Mesenchymal stem cell (in vitro differentiated cells and primary cell): ENCODE measurements around the gene ENPP3.
A peak's percentile ranks its signal among the peaks of the same experiment; 100 is the strongest.

Source experiments
- DNase-seq: peaks from one replicate; pipeline ENCODE4 v3.0.0-alpha.2; 2013
- H2AFZ ChIP-seq: one replicate; pipeline ENCODE4 v1.6.1; 2013; ENCODE audit warnings: low read depth, mild to moderate bottlenecking, control low read depth, inconsistent platforms, low read length, moderate library complexity
- H2AK5ac ChIP-seq: 2 replicates; pipeline ENCODE4 v1.6.1; 2013; ENCODE audit warnings: low read length, moderate library complexity, mild to moderate bottlenecking, inconsistent platforms; ENCODE audit not compliant: severe bottlenecking
- H2BK120ac ChIP-seq: one replicate; pipeline ENCODE4 v1.6.1; 2013; ENCODE audit warnings: low read depth, mild to moderate bottlenecking, inconsistent platforms, low read length, moderate library complexity
- H2BK12ac ChIP-seq, 2 experiments: one replicate each; pipeline ENCODE4 v1.6.1; 2013; ENCODE audit warnings: inconsistent platforms in 2 of 2, low read length in 2 of 2, mild to moderate bottlenecking in 2 of 2, moderate library complexity in 2 of 2, control low read depth in 1 of 2
- H2BK15ac ChIP-seq: one replicate; pipeline ENCODE4 v1.6.1; 2013; ENCODE audit warnings: mild to moderate bottlenecking, low read depth, inconsistent platforms; ENCODE audit not compliant: poor library complexity, severe bottlenecking
- H2BK5ac ChIP-seq: 2 replicates; pipeline ENCODE4 v1.6.1; 2013; ENCODE audit warnings: low read depth, mild to moderate bottlenecking, low read length, control low read depth, inconsistent platforms; ENCODE audit not compliant: poor library complexity, severe bottlenecking
- H3K14ac ChIP-seq, 2 experiments: one replicate each; pipeline ENCODE4 v1.6.1; 2013; ENCODE audit warnings: inconsistent platforms in 2 of 2, low read length in 2 of 2, control low read depth in 1 of 2, mild to moderate bottlenecking in 1 of 2, moderate library complexity in 1 of 2
- H3K18ac ChIP-seq, 2 experiments: one replicate each; pipeline ENCODE4 v1.6.1; 2013; ENCODE audit warnings: inconsistent platforms in 2 of 2, low read length in 2 of 2, control low read depth in 1 of 2, low read depth in 1 of 2, mild to moderate bottlenecking in 1 of 2
- H3K23ac ChIP-seq, 2 experiments: one replicate each; pipeline ENCODE4 v1.6.1; 2013; ENCODE audit warnings: inconsistent platforms in 2 of 2, low read length in 2 of 2, mild to moderate bottlenecking in 2 of 2, moderate library complexity in 2 of 2, control low read depth in 1 of 2
- H3K27ac ChIP-seq: 2 replicates; pipeline ENCODE4 v1.5.1; 2013; ENCODE audit warnings: mild to moderate bottlenecking, moderate library complexity, low read length, control low read depth, inconsistent platforms; ENCODE audit not compliant: poor library complexity, severe bottlenecking
- H3K27me3 ChIP-seq, 2 experiments: 2 replicates each; pipeline versions ENCODE4 v1.6.1 to v1.7.0; 2013; ENCODE audit warnings: low read length in 2 of 2, mild to moderate bottlenecking in 2 of 2, moderate library complexity in 2 of 2, control low read depth in 1 of 2, inconsistent platforms in 1 of 2; ENCODE audit not compliant: control insufficient read depth in 1 of 2, insufficient read depth in 1 of 2
- H3K36me3 ChIP-seq, 2 experiments: 2 replicates each; pipeline versions ENCODE4 v1.6.1 to v1.7.0; 2013; ENCODE audit warnings: low read length in 2 of 2, control low read depth in 1 of 2, inconsistent platforms in 1 of 2, low read depth in 1 of 2, mild to moderate bottlenecking in 1 of 2; ENCODE audit not compliant: insufficient read depth in 2 of 2, control insufficient read depth in 1 of 2
- H3K4ac ChIP-seq, 2 experiments: one replicate each; pipeline ENCODE4 v1.6.1; 2013; ENCODE audit warnings: inconsistent platforms in 2 of 2, low read length in 2 of 2, mild to moderate bottlenecking in 2 of 2, moderate library complexity in 2 of 2, control low read depth in 1 of 2, low read depth in 1 of 2
- H3K4me1 ChIP-seq: 2 replicates; pipeline ENCODE4 v1.6.1; 2013; ENCODE audit warnings: low read depth, low read length, control low read depth; ENCODE audit not compliant: control insufficient read depth, insufficient read depth
- H3K4me2 ChIP-seq: 2 replicates; pipeline ENCODE4 v1.6.1; 2013; ENCODE audit warnings: low read length, mild to moderate bottlenecking, inconsistent platforms; ENCODE audit not compliant: poor library complexity, severe bottlenecking
- H3K4me3 ChIP-seq, 2 experiments: 2 replicates each; pipeline versions ENCODE4 v1.5.1 to v1.7.0; 2013; ENCODE audit warnings: low read length in 2 of 2, mild to moderate bottlenecking in 2 of 2, control low read depth in 1 of 2, low read depth in 1 of 2; ENCODE audit not compliant: insufficient read depth in 1 of 2
- H3K79me1 ChIP-seq: replicated peaks from 2 replicates; pipeline ENCODE4 v1.6.1; 2013; ENCODE audit warnings: mild to moderate bottlenecking, control low read depth, low read length, inconsistent platforms; ENCODE audit not compliant: poor library complexity, severe bottlenecking
- H3K9ac ChIP-seq: 2 replicates; pipeline ENCODE4 v1.7.0; 2013; ENCODE audit warnings: mild to moderate bottlenecking, low read length, moderate library complexity
- H3K9me3 ChIP-seq: 2 replicates; pipeline ENCODE4 v1.7.0; 2013; ENCODE audit warnings: mild to moderate bottlenecking, low read length; ENCODE audit not compliant: control insufficient read depth
- H4K8ac ChIP-seq: one replicate; pipeline ENCODE4 v1.6.1; 2013; ENCODE audit warnings: inconsistent platforms, mild to moderate bottlenecking, low read length, moderate library complexity
- H4K91ac ChIP-seq: one replicate; pipeline ENCODE4 v1.6.1; 2013; ENCODE audit warnings: mild to moderate bottlenecking, low read length, inconsistent platforms
- WGBS: methylation state at CpG from one replicate; pipeline ENCODE4 v1.1.7; 2013; ENCODE audit warnings: mixed read lengths; 5-methylcytosine and 5-hydroxymethylcytosine counted together

The ENPP3 gene

DNA sequence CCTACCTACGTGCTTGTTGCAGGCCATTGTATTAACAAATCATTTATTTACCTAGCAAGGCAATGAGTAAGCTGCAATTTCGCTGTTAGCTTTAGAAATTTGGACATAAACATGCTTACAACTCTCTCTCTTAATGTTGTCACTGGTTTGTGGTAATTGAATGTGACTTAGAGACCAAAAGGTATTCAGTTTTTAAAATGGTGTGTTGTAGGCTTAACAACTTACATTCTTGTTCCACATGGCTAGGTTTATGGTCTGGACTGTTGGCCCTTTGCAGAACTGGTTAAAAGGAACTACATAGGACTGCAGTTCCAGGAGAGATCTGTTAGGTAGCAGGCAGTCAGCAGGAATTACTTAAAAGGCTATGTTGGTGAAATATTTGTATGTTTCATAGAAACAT is 84.1 kb downstream of the ENPP3 start:
- H2BK15ac ChIP-seq: no peak overlapping the region
- no peaks in the 10 kb centered on the region for H3K36me3 ChIP-seq
- no peak overlapping the region for H3K4me3 ChIP-seq
- H2BK120ac ChIP-seq: no peak overlapping the region
- WGBS: 80% methylated on average over 1 of the region's 2 CpGs
- no peaks in the 10 kb centered on the region for H3K79me1 ChIP-seq
- H2BK5ac ChIP-seq: no peak overlapping the region
- DNase-seq: no peak
- H3K9me3 ChIP-seq: no peaks in the 10 kb centered on the region
- no peak overlapping the region for H3K18ac ChIP-seq
- no peak overlapping the region for H2AFZ ChIP-seq
- H3K4me2 ChIP-seq: no peak overlapping the region
- no peak overlapping the region for H3K9ac ChIP-seq
- no peaks in the 10 kb centered on the region for H3K27me3 ChIP-seq
- no peaks in the 10 kb centered on the region for H3K4me1 ChIP-seq
- no peak overlapping the region for H4K8ac ChIP-seq
- H2AK5ac ChIP-seq: no peak overlapping the region
- no peak overlapping the region for H3K14ac ChIP-seq
- peak overlapping the region; percentile 29 for H3K27ac ChIP-seq
- no peak overlapping the region for H3K23ac ChIP-seq
- H2BK12ac ChIP-seq: no peak overlapping the region
- H4K91ac ChIP-seq: no peak overlapping the region
- H3K4ac ChIP-seq: no peak overlapping the region

GRCh38 chr6:131724114-131724513 is 87.0 kb downstream of the ENPP3 start:
- no peak overlapping the region for H2AFZ ChIP-seq
- no peak overlapping the region for H3K9ac ChIP-seq
- no peaks in the 10 kb centered on the region for H3K27me3 ChIP-seq
- no peak overlapping the region for H4K91ac ChIP-seq
- H3K18ac ChIP-seq: no peak overlapping the region
- no peak overlapping the region for H2AK5ac ChIP-seq
- no peak for DNase-seq
- H3K27ac ChIP-seq: no peak overlapping the region
- no peaks in the 10 kb centered on the region for H3K36me3 ChIP-seq
- no peak overlapping the region for H2BK12ac ChIP-seq
- H3K23ac ChIP-seq: no peak overlapping the region
- no peak overlapping the region for H3K4me2 ChIP-seq
- WGBS: 14% methylated on average over 1 of the region's 2 CpGs
- H2BK120ac ChIP-seq: no peak overlapping the region
- H3K79me1 ChIP-seq: no peaks in the 10 kb centered on the region
- H3K9me3 ChIP-seq: no peaks in the 10 kb centered on the region
- H3K4ac ChIP-seq: no peak overlapping the region
- no peak overlapping the region for H3K4me3 ChIP-seq
- no peak overlapping the region for H2BK15ac ChIP-seq
- no peak overlapping the region for H4K8ac ChIP-seq
- H3K14ac ChIP-seq: no peak overlapping the region
- no peak overlapping the region for H2BK5ac ChIP-seq
- no peaks in the 10 kb centered on the region for H3K4me1 ChIP-seq

- no peak overlapping the region for H3K23ac ChIP-seq
- H3K9ac ChIP-seq: no peak overlapping the region
- no peak overlapping the region for H4K91ac ChIP-seq
- H4K8ac ChIP-seq: no peak overlapping the region
- H3K79me1 ChIP-seq: no peaks in the 10 kb centered on the region
- H2AFZ ChIP-seq: no peak overlapping the region
- no peaks in the 10 kb centered on the region for H3K36me3 ChIP-seq
- H3K9me3 ChIP-seq: no peaks in the 10 kb centered on the region
- H3K4me3 ChIP-seq: no peak overlapping the region
- DNase-seq: no peak
- H3K4me2 ChIP-seq: no peak overlapping the region
- no peaks in the 10 kb centered on the region for H3K27me3 ChIP-seq
- H2AK5ac ChIP-seq: no peak overlapping the region
- H3K4ac ChIP-seq: no peak overlapping the region
- H2BK15ac ChIP-seq: no peak overlapping the region
- no peak overlapping the region for H3K14ac ChIP-seq
- no peak overlapping the region for H2BK5ac ChIP-seq
- H3K18ac ChIP-seq: no peak overlapping the region
- 100% methylated on average over 2 of the region's 5 CpGs for WGBS
- no peak overlapping the region for H2BK120ac ChIP-seq
- no peaks in the 10 kb centered on the region for H3K4me1 ChIP-seq
- H3K27ac ChIP-seq: no peak overlapping the region
- H2BK12ac ChIP-seq: no peak overlapping the region
These were observed 90.4 kb downstream of the ENPP3 start for GRCh38 chr6:131727467-131727866.

DNA sequence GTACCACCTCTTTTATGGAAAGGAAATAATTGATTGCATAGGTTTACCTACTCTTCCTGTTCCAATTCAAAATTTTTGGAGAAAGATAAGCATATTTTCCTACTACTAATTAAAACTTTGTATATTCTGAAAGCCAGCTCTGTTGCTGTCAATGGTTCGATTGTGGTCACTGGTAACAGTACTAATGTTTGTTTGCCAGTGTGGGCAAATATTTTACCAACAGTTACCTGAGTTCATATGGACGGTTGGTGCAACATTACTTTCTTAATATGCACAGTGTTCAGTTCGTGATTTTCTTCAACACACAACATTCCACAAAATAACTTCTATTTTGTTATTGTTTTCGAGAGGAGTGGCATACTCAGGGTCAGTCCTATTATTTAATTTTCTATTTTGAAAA is 90.8 kb downstream of the ENPP3 start:
- no peaks in the 10 kb centered on the region for H3K9me3 ChIP-seq
- H4K8ac ChIP-seq: no peak overlapping the region
- H3K4ac ChIP-seq: no peak overlapping the region
- H3K9ac ChIP-seq: no peak overlapping the region
- H3K4me1 ChIP-seq: no peaks in the 10 kb centered on the region
- DNase-seq: no peak
- H3K27me3 ChIP-seq: no peaks in the 10 kb centered on the region
- H2BK12ac ChIP-seq: no peak overlapping the region
- H3K27ac ChIP-seq: no peak overlapping the region
- H3K23ac ChIP-seq: no peak overlapping the region
- WGBS: 94% methylated on average over 4 of the region's 4 CpGs
- no peak overlapping the region for H3K4me2 ChIP-seq
- no peaks in the 10 kb centered on the region for H3K36me3 ChIP-seq
- no peak overlapping the region for H2AFZ ChIP-seq
- H3K18ac ChIP-seq: no peak overlapping the region
- no peak overlapping the region for H2BK120ac ChIP-seq
- no peak overlapping the region for H2BK15ac ChIP-seq
- no peak overlapping the region for H3K4me3 ChIP-seq
- H3K79me1 ChIP-seq: no peaks in the 10 kb centered on the region
- no peak overlapping the region for H4K91ac ChIP-seq
- no peak overlapping the region for H2BK5ac ChIP-seq
- no peak overlapping the region for H3K14ac ChIP-seq
- H2AK5ac ChIP-seq: no peak overlapping the region
